ENCODE measurements around the gene RALGAPA2.

Gene RALGAPA2

DNA sequence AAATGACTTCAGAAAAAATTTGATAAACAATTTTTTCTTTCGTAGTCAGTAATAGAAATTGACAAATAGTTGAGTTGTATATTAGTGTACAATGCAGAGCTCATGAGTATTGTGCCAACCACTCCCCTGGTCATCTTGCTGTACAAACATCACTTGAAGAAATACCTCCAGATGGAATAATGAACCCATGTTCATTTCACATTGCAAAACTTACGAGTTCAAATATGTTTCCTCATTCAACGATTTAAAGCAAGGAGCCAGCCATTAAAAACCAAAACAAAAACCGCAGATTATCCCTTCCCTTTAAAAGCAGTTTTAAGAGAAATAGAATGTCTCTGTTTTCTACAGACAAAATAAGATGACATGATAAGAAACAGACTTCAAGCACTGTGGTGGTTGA is 62.5 kb downstream of the RALGAPA2 start:
- DNase-seq (ENCODE audit: low spot score) = no peak
- in situ Hi-C loops (cut with MboI; ENCODE audit: low sequenced_read_pairs, unreplicated experiment) = no loop called here
- TF ChIP-seq CTCF (IDR thresholded peaks at IDR 0.05; ENCODE audit: borderline replicate concordance, control extremely low read depth, extremely low read depth, insufficient read depth, missing control alignments) = no peak

GRCh38 chr20:20643927-20644326 is 68.5 kb downstream of the RALGAPA2 start:
- DNase-seq (ENCODE audit: low spot score) = no peak
- in situ Hi-C loops (cut with MboI; ENCODE audit: low sequenced_read_pairs, unreplicated experiment) = no loop called here
- no peak for TF ChIP-seq CTCF (IDR thresholded peaks at IDR 0.05; ENCODE audit: borderline replicate concordance, control extremely low read depth, extremely low read depth, insufficient read depth, missing control alignments)

GRCh38 chr20:20641783-20642182 is 70.7 kb downstream of the RALGAPA2 start:
- in situ Hi-C loops (cut with MboI; ENCODE audit: low sequenced_read_pairs, unreplicated experiment) = no loop called here
- DNase-seq (ENCODE audit: low spot score) = no peak
- no peak for TF ChIP-seq CTCF (IDR thresholded peaks at IDR 0.05; ENCODE audit: borderline replicate concordance, control extremely low read depth, extremely low read depth, insufficient read depth, missing control alignments)

DNA sequence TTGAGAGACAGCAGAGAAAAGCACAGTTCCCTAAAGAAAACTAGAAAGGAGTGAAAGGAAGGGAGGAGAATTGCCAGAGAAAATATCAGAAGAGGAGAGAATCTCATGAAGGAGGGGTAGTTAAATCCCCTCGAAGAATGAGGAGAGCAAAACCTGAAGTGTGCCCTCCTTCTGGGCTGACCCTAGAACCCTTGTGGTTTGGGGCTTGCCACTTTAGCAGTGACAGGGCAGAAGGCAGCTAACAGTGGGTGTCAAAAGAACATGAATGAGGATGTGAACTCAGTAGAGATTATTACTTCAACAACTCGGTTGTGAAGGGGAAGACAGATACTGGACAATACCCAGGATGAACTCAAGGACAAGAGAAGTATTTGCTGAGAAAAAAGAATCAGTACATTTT is 73.6 kb downstream of the RALGAPA2 start:
- no peak for TF ChIP-seq CTCF (IDR thresholded peaks at IDR 0.05; ENCODE audit: borderline replicate concordance, control extremely low read depth, extremely low read depth, insufficient read depth, missing control alignments)
- no peak for DNase-seq (ENCODE audit: low spot score)
- in situ Hi-C loops (cut with MboI; ENCODE audit: low sequenced_read_pairs, unreplicated experiment) = no loop called here

DNA sequence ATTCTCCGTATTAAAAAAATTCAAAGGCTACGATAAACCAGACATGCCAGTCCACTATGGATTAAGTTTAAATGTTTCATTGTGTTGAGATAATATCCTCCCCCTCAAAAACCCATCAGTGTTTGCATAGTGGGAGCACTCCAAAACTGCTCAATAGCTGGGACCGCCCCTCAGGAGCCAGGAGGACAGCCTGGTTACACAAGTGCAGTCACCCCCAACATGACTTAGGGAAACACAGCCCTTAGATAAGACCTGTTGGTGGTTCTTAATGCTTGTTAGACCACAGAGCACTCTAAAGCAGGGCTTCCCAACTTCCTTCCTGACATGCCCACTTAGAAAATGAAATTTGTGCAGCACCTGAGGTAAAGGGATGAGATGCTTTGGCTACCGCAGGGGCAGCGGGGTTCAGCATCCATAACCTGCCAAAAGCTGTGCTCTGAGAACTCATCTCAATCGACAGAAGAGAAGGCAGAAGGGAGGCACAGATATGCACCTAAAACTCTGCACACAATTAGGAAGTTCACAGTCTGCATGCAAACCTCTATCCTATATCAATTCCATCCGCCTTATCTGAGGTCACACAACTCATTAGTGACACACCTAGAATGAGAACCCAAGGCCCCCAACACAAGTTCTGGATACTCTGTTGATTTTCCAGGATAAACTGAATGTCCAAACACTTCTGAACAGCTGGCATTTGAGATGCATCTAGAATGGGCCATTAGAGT is 74.3 kb downstream of the RALGAPA2 start:
- no peak for TF ChIP-seq CTCF (IDR thresholded peaks at IDR 0.05; ENCODE audit: borderline replicate concordance, control extremely low read depth, extremely low read depth, insufficient read depth, missing control alignments)
- no peak for DNase-seq (ENCODE audit: low spot score)
- in situ Hi-C loops (cut with MboI; ENCODE audit: low sequenced_read_pairs, unreplicated experiment) = no loop called here

DNA sequence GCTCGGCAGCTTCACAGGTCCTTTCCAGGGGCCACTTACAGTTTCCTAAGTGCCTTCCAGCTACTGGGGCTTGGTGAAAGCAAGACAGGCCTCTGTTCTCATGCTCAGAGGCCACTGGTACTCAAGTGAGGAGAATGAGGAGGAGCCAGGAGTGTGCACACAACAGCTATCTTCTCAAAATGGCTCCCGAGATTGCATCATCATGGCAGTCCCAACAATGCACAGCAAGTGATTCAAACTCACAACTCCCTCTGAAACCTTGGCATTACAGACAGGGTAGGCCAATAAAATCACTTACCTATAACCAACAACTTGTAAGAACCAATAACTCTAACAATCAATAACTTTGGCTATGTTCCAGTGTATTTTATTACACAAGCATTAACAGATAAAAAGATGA is 77.4 kb downstream of the RALGAPA2 start:
- no peak for DNase-seq (ENCODE audit: low spot score)
- in situ Hi-C loops (cut with MboI; ENCODE audit: low sequenced_read_pairs, unreplicated experiment) = no loop called here
- TF ChIP-seq CTCF (IDR thresholded peaks at IDR 0.05; ENCODE audit: borderline replicate concordance, control extremely low read depth, extremely low read depth, insufficient read depth, missing control alignments) = no peak
